K562 (cell line): Measurements from ENCODE around the gene TUBA8. TPM values are rescaled to one million over a fixed set of nuclear protein-coding genes. Genes with fewer than 3 reads are reported as not detected.

Experiments used
- ATAC-seq: fragments of 200-7000 bp; cut with Tn5 transposase; 3 replicates; pipeline ENCODE4 v1.9.1; 2020; ENCODE audit warnings: moderate library complexity
- BruUV-seq: library from RNA; stranded (reverse); fragments of 400-500 nt; replicated peaks from 2 replicates; lab custom pipeline; 2021; lab: Mats Ljungman, UMichigan
- CTCF ChIA-PET: fragments of 300-600 bp; formaldehyde crosslinking; extraction: SDS; loops from one replicate; lab custom pipeline; 2021; ENCODE audit warnings: low intra/inter-chr PET ratio; lab: Yijun Ruan, JAX
- POLR2A ChIA-PET: fragments of 300-600, 350-650 bp; sonication (Branson Sonifier 250); formaldehyde crosslinking; extraction: SDS; loops from one replicate; lab custom pipeline; 2021; ENCODE audit warnings: antibody characterized with exemption, inconsistent platforms; lab: Yijun Ruan, JAX
- DNase-seq, 4 experiments: peaks; one replicate each; pipeline versions ENCODE4 v3.0.0 to v3.0.0-alpha.2; 2011 to 2018; ENCODE audit warnings: low spot score in 3 of 4, mixed read lengths in 3 of 4; ENCODE audit errors: extremely low read depth in 1 of 4
- FAIRE-seq: peaks from 2 replicates; lab custom pipeline; 2011; peaks lifted over from hg19 to GRCh38; lab: Jason Lieb, UNC
- H2AFZ ChIP-seq: 2 replicates; pipeline ENCODE4 v1.6.0; 2011; ENCODE audit warnings: low read depth, low read length, control low read depth, inconsistent platforms
- H3K27ac ChIP-seq: fragments of 200-600 bp; 3 replicates; pipeline ENCODE4 v1.8.0; 2011; ENCODE audit warnings: low read depth, mild to moderate bottlenecking, control low read depth, inconsistent platforms, low read length, moderate library complexity, mixed read lengths; ENCODE audit errors: extremely low read depth
- H3K27me3 ChIP-seq, 2 experiments: fragments of 300-600 bp in 1 of 2; 2 replicates in 1 of 2; 3 replicates in 1 of 2; pipeline versions ENCODE4 v1.6.0 to v1.8.0; 2011; ENCODE audit warnings: inconsistent platforms in 2 of 2, low read length in 2 of 2, mild to moderate bottlenecking in 1 of 2, mixed read lengths in 1 of 2, moderate library complexity in 1 of 2; ENCODE audit not compliant: control insufficient read depth in 2 of 2, insufficient read depth in 2 of 2
- H3K36me3 ChIP-seq: fragments of 300-600 bp; 3 replicates; pipeline ENCODE4 v1.8.0; 2011; ENCODE audit warnings: mild to moderate bottlenecking, low read length, inconsistent platforms; ENCODE audit not compliant: control insufficient read depth, insufficient read depth
- H3K4me1 ChIP-seq, 2 experiments: fragments of 200-600 bp in 1 of 2; replicated peaks in 1 of 2; 2 replicates in 1 of 2; 3 replicates in 1 of 2; pipeline versions ENCODE4 v1.5.1 to v1.8.0; 2011; ENCODE audit warnings: inconsistent platforms in 2 of 2, low read length in 2 of 2, mild to moderate bottlenecking in 1 of 2, mixed read lengths in 1 of 2, moderate library complexity in 1 of 2; ENCODE audit not compliant: control insufficient read depth in 2 of 2, insufficient read depth in 2 of 2
- H3K4me2 ChIP-seq: 2 replicates; pipeline ENCODE4 v1.6.1; 2011; ENCODE audit warnings: low read length, control low read depth, inconsistent platforms, mixed read lengths; ENCODE audit not compliant: insufficient read depth
- H3K4me3 ChIP-seq: fragments of 200-600 bp; sonication (generic), shearing (Covaris generic); 2 replicates; pipeline ENCODE4 v1.5.1; 2016; ENCODE audit warnings: control low read depth, inconsistent platforms
- H3K79me2 ChIP-seq: fragments of 200-600 bp; 3 replicates; pipeline ENCODE4 v1.8.0; 2011; ENCODE audit warnings: low read length, inconsistent platforms; ENCODE audit not compliant: control insufficient read depth, insufficient read depth
- H3K9ac ChIP-seq, 2 experiments: 2 replicates each; pipeline versions ENCODE4 v1.6.0 to v1.6.1; 2011; ENCODE audit warnings: low read depth in 2 of 2, low read length in 2 of 2, control low read depth in 1 of 2, inconsistent platforms in 1 of 2, mild to moderate bottlenecking in 1 of 2, mixed read lengths in 1 of 2; ENCODE audit not compliant: insufficient read depth in 1 of 2
- H3K9me1 ChIP-seq: one replicate; pipeline ENCODE4 v1.6.0; 2011; ENCODE audit warnings: inconsistent platforms, mild to moderate bottlenecking, low read length, moderate library complexity; ENCODE audit not compliant: control insufficient read depth, insufficient read depth
- H3K9me3 ChIP-seq: replicated peaks from 2 replicates; pipeline ENCODE4 v1.5.1; 2011; ENCODE audit warnings: low read depth, low read length, inconsistent platforms; ENCODE audit not compliant: control insufficient read depth, insufficient read depth
- H4K20me1 ChIP-seq: replicated peaks from 2 replicates; pipeline ENCODE4 v1.6.1; 2011; ENCODE audit warnings: low read length, inconsistent platforms, mixed read lengths; ENCODE audit not compliant: control insufficient read depth, insufficient read depth
- CCNT2 ChIP-seq: IDR thresholded peaks from 2 replicates; pipeline ENCODE4 v1.6.1; 2011; ENCODE audit warnings: borderline replicate concordance, low read depth, mild to moderate bottlenecking, moderate library complexity, mixed read lengths, low read length; ENCODE audit not compliant: insufficient read length; ENCODE audit errors: extremely low read depth
- ETV6 ChIP-seq, 3 experiments: fragments of 150-350 bp in 1 of 3; sonication (generic) in 1 of 3; formaldehyde crosslinking in 1 of 3; IDR thresholded peaks; 2 replicates each; pipeline versions ENCODE4 v1.6.1 to v1.8.0; 2014 to 2022; ENCODE audit warnings: borderline replicate concordance in 2 of 3, low read depth in 2 of 3, antibody characterized with exemption in 1 of 3, low read length in 1 of 3, mild to moderate bottlenecking in 1 of 3, missing genetic modification reagents in 1 of 3
- HSF4 ChIP-seq: fragments of 250-450 bp; sonication (Bioruptor Pico); IDR thresholded peaks from 2 replicates; pipeline ENCODE4 v2.1.2; 2022; ENCODE audit warnings: mild to moderate bottlenecking, moderate library complexity, borderline replicate concordance
- KAT2B ChIP-seq: IDR thresholded peaks from one replicate; pipeline ENCODE4 v1.6.1; 2012; ENCODE audit warnings: low read depth, mild to moderate bottlenecking, control low read depth, inconsistent platforms, low read length, moderate library complexity
- KDM2B ChIP-seq: fragments of 250-450 bp; sonication (Bioruptor Pico); IDR thresholded peaks from 2 replicates; pipeline ENCODE4 v1.8.0; 2021; ENCODE audit warnings: mild to moderate bottlenecking, moderate library complexity
- MAFK ChIP-seq: IDR thresholded peaks from 2 replicates; pipeline ENCODE4 v1.6.1; 2011; ENCODE audit warnings: low read length, improper control_type of control experiment
- PHB2 ChIP-seq: fragments of 450-650 bp; IDR thresholded peaks from 2 replicates; pipeline ENCODE4 v1.6.1; 2017; ENCODE audit warnings: low read depth
- POU5F1 ChIP-seq: fragments of 150-350 bp; IDR thresholded peaks from 2 replicates; pipeline ENCODE4 v1.6.1; 2014; ENCODE audit warnings: borderline replicate concordance, low read length, low read depth, mild to moderate bottlenecking; ENCODE audit not compliant: partially characterized antibody
- SETDB1 ChIP-seq: IDR thresholded peaks from one replicate; pipeline ENCODE4 v1.6.1; 2012; ENCODE audit warnings: low read length, control low read depth, inconsistent platforms
- ZFP91 ChIP-seq: sonication (generic); formaldehyde crosslinking; IDR thresholded peaks from 2 replicates; pipeline ENCODE4 v1.8.0; 2022; ENCODE audit warnings: mild to moderate bottlenecking, missing genetic modification reagents
- ZNF232 ChIP-seq: sonication (generic); formaldehyde crosslinking; IDR thresholded peaks from 2 replicates; pipeline ENCODE4 v1.8.0; 2022; ENCODE audit warnings: mild to moderate bottlenecking, missing genetic modification reagents
- ZNF263 ChIP-seq: sonication (generic); formaldehyde crosslinking; IDR thresholded peaks from 2 replicates; pipeline ENCODE4 v1.8.0; 2022; ENCODE audit warnings: mild to moderate bottlenecking, missing genetic modification reagents, borderline replicate concordance
- ZNF695 ChIP-seq: fragments of 450-650 bp; formaldehyde crosslinking; IDR thresholded peaks from 2 replicates; pipeline ENCODE4 v1.4.0; 2020; ENCODE audit warnings: mild to moderate bottlenecking, moderate library complexity
- ZNF785 ChIP-seq: fragments of 250-450 bp; sonication (Bioruptor Pico); IDR thresholded peaks from 2 replicates; pipeline ENCODE4 v1.4.0; 2020; ENCODE audit warnings: mild to moderate bottlenecking
- ZNF79 ChIP-seq: fragments of 250-450 bp; sonication (Bioruptor Pico); IDR thresholded peaks from 2 replicates; pipeline ENCODE4 v1.4.0; 2020; ENCODE audit warnings: low read depth, mild to moderate bottlenecking, moderate library complexity
- WGBS: fragments of 100-300 bp; shearing (Covaris generic); methylation state at CpG from one replicate; pipeline ENCODE4 v1.1.6; 2016; ENCODE audit warnings: low coverage, mixed read lengths; ENCODE audit not compliant: insufficient coverage; ENCODE audit errors: missing lambda C conversion rate; 5-methylcytosine and 5-hydroxymethylcytosine counted together
- in situ Hi-C: fragments of 300-500 bp; cut with MboI; formaldehyde crosslinking; loops from 4 replicates; pipeline ENCODE4 v1.15.0; 2018; ENCODE audit warnings: inconsistent platforms, mixed read lengths
- intact Hi-C: fragments of 100-400 bp; cut with micrococcal nuclease; formaldehyde crosslinking; loops from 2 replicates; pipeline ENCODE4 v1.14.2; 2022
- polyA plus RNA-seq, 8 experiments: library from polyadenylated mRNA; depleted of rRNA in 4 of 8; stranded (reverse) in 5 of 8; unstranded in 3 of 8; fragments of >200 nt; fragmentation: Nextera tagmentation in 2 of 8; fragmentation: Illumina TruSeq in 1 of 8; extraction: Ambion mirVana in 2 of 8; extraction: Trizol in 1 of 8; gene quantifications; 2 replicates each; pipeline versions ENCODE4 v1.2.1 to v1.2.3, GENCODE V29; 2011 to 2014; ENCODE audit warnings: inconsistent platforms in 1 of 8, missing spikeins in 1 of 8
- total RNA-seq, 7 experiments: library from RNA; depleted of rRNA in 6 of 7; stranded (reverse); fragments of >200 nt in 6 of 7; fragmentation: Illumina TruSeq in 2 of 7; extraction: Trizol in 2 of 7; gene quantifications; 2 replicates each; pipeline versions ENCODE4 v1.2.1 to v1.2.3, GENCODE V29; 2011 to 2021; ENCODE audit warnings: low replicate concordance in 1 of 7

TUBA8 gene
- total and polyA plus RNA-seq, 9 of the 15 experiments (the other 6 are each of a cell fraction or from before 2014, with no cell fraction given), result 0.07 to 1.1 (median 0.65) TPM

GRCh38 chr22:18130018-18130417 is 19.4 kb downstream of the TUBA8 start:
- ATAC-seq (no peak), FAIRE-seq (no peak), DNase-seq (no peak)
- H3K4me2 ChIP-seq, result no peak overlapping the region
- no peak overlapping the region for H3K4me3 ChIP-seq
- no peak overlapping the region for H3K9ac ChIP-seq
- no peaks in the 10 kb centered on the region for H4K20me1 ChIP-seq
- H3K27me3 ChIP-seq, result no peaks in the 10 kb centered on the region
- H3K9me3 ChIP-seq, result no peaks in the 10 kb centered on the region
- no peak overlapping the region for H3K27ac ChIP-seq
- intact Hi-C loops (no loop called here), in situ Hi-C loops (no loop called here)
- no peak for TF ChIP-seq ZFP91 (CRISPR knock-in tag)
- H3K36me3 ChIP-seq, result no peaks in the 10 kb centered on the region
- BruUV-seq, result no TSS peak
- no peaks in the 10 kb centered on the region for H3K4me1 ChIP-seq
- 44% methylated on average over 8 of the region's 8 CpGs for WGBS
- no peak overlapping the region for H2AFZ ChIP-seq
- CTCF ChIA-PET, result no interaction called here
- no peaks in the 10 kb centered on the region for H3K9me1 ChIP-seq
- H3K79me2 ChIP-seq, result no peaks in the 10 kb centered on the region
- POLR2A ChIA-PET, result no interaction called here

- Histone ChIP-seq H3K9me1 (no peaks in the 10 kb centered on the region), H3K4me2 (no peak overlapping the region), H2AFZ (no peak overlapping the region), H3K9ac (no peak overlapping the region), H3K4me1 (no peaks in the 10 kb centered on the region), H3K27ac (no peak overlapping the region), H3K79me2 (no peaks in the 10 kb centered on the region), H3K9me3 (no peaks in the 10 kb centered on the region), H3K4me3 (no peak overlapping the region), H3K36me3 (no peaks in the 10 kb centered on the region), H3K27me3 (no peaks in the 10 kb centered on the region), H4K20me1 (no peaks in the 10 kb centered on the region)
- no peak for ATAC-seq
- no TSS peak for BruUV-seq
- FAIRE-seq, result no peak
- in situ Hi-C loops (no loop called here), intact Hi-C loops (no loop called here)
- WGBS, result 47% methylated on average over 20 of the region's 20 CpGs
- ChIA-PET POLR2A (no interaction called here), CTCF (no interaction called here)
- no peak for DNase-seq
- TF ChIP-seq POU5F1 (no peak), ZNF785 (CRISPR knock-in tag) (no peak), KDM2B (CRISPR knock-in tag) (no peak), PHB2 (no peak), ZNF263 (no peak), HSF4 (CRISPR knock-in tag) (no peak), ZNF695 (CRISPR knock-in tag) (no peak), ETV6 (IDR thresholded peaks at IDR 0.05; ENCODE audit: borderline replicate concordance in 1 of 2, low read depth in 2 of 2, low read length in 1 of 2) (no peak), ETV6 (CRISPR knock-in tag; IDR thresholded peaks at IDR 0.05; ENCODE audit: borderline replicate concordance) (no peak), KAT2B (no peak), ZNF232 (CRISPR knock-in tag) (no peak), CCNT2 (no peak), MAFK (no peak), SETDB1 (no peak), ZNF79 (CRISPR knock-in tag) (no peak)
Measured at GRCh38 chr22:18130699-18131429, 20.3 kb downstream of the TUBA8 start.
